GM23338 (cell line): ENCODE results near the gene KIAA1217.

Source experiments
- EZH2 ChIP-seq: fragments of 200-600 bp; sonication (generic); IDR thresholded peaks from one replicate; pipeline ENCODE4 v1.8.0; 2017; ENCODE audit warnings: antibody characterized with exemption, mild to moderate bottlenecking, low read depth; ENCODE audit not compliant: unreplicated experiment
- EZH2phosphoT487 ChIP-seq: fragments of 200-600 bp; sonication (generic); IDR thresholded peaks from one replicate; pipeline ENCODE4 v1.8.1; 2018; ENCODE audit warnings: antibody characterized with exemption; ENCODE audit not compliant: unreplicated experiment
- JUNB ChIP-seq: IDR thresholded peaks from one replicate; pipeline ENCODE4 v1.6.1; 2016; ENCODE audit warnings: antibody characterized with exemption; ENCODE audit not compliant: unreplicated experiment
- POLR2AphosphoS5 ChIP-seq: IDR thresholded peaks from 2 replicates; pipeline ENCODE4 v1.6.1; 2016; ENCODE audit warnings: antibody characterized with exemption, low read depth
- TF ChIP-seq, protein P1 (sequence below), 2 experiments: fragments of 200-600 bp in 1 of 2; sonication (generic) in 1 of 2; conservative IDR thresholded peaks; 2 replicates each; pipeline versions ENCODE4 v1.5.1 to v1.6.1; 2016 to 2017; ENCODE audit warnings: antibody characterized with exemption in 2 of 2, low read depth in 2 of 2, mild to moderate bottlenecking in 2 of 2, moderate library complexity in 1 of 2
- TF ChIP-seq, protein P2 (sequence below): IDR thresholded peaks from one replicate; pipeline ENCODE4 v1.6.1; 2018; ENCODE audit warnings: antibody characterized with exemption; ENCODE audit not compliant: unreplicated experiment

DNA sequence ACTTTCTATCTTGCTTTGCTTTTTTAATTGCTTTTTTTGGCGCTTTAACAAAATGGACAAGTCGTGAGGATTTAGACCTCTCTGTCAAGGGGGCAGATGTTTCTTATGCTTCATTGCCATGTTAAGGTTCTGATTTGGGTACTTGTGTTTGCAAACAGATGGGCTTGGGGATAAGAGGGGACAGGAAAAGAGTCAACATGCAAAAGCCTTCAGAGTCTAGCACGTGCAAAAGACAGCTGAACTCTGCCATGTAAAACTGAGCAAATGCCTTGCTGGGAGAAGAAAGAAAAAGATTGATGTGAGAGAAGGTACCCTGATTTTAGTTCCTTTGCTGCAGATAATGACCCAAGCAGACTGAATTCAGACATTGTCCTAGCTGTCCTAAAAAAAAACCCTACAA, 173.1 kb downstream of the KIAA1217 start:
- TF ChIP-seq, protein P1, sequence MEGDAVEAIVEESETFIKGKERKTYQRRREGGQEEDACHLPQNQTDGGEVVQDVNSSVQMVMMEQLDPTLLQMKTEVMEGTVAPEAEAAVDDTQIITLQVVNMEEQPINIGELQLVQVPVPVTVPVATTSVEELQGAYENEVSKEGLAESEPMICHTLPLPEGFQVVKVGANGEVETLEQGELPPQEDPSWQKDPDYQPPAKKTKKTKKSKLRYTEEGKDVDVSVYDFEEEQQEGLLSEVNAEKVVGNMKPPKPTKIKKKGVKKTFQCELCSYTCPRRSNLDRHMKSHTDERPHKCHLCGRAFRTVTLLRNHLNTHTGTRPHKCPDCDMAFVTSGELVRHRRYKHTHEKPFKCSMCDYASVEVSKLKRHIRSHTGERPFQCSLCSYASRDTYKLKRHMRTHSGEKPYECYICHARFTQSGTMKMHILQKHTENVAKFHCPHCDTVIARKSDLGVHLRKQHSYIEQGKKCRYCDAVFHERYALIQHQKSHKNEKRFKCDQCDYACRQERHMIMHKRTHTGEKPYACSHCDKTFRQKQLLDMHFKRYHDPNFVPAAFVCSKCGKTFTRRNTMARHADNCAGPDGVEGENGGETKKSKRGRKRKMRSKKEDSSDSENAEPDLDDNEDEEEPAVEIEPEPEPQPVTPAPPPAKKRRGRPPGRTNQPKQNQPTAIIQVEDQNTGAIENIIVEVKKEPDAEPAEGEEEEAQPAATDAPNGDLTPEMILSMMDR (conservative IDR thresholded peaks at IDR 0.05; ENCODE audit: low read depth in 2 of 2): no peak
- TF ChIP-seq POLR2AphosphoS5: no peak
- TF ChIP-seq EZH2phosphoT487: no peak
- TF ChIP-seq EZH2: no peak
- TF ChIP-seq, protein P2, sequence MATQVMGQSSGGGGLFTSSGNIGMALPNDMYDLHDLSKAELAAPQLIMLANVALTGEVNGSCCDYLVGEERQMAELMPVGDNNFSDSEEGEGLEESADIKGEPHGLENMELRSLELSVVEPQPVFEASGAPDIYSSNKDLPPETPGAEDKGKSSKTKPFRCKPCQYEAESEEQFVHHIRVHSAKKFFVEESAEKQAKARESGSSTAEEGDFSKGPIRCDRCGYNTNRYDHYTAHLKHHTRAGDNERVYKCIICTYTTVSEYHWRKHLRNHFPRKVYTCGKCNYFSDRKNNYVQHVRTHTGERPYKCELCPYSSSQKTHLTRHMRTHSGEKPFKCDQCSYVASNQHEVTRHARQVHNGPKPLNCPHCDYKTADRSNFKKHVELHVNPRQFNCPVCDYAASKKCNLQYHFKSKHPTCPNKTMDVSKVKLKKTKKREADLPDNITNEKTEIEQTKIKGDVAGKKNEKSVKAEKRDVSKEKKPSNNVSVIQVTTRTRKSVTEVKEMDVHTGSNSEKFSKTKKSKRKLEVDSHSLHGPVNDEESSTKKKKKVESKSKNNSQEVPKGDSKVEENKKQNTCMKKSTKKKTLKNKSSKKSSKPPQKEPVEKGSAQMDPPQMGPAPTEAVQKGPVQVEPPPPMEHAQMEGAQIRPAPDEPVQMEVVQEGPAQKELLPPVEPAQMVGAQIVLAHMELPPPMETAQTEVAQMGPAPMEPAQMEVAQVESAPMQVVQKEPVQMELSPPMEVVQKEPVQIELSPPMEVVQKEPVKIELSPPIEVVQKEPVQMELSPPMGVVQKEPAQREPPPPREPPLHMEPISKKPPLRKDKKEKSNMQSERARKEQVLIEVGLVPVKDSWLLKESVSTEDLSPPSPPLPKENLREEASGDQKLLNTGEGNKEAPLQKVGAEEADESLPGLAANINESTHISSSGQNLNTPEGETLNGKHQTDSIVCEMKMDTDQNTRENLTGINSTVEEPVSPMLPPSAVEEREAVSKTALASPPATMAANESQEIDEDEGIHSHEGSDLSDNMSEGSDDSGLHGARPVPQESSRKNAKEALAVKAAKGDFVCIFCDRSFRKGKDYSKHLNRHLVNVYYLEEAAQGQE: no peak
- no peak for TF ChIP-seq JUNB
